Ishikawa (cell line): ENCODE data around the gene ARHGAP9.

Experiments
- CEBPB ChIP-seq: IDR thresholded peaks from 2 replicates; pipeline ENCODE4 v1.6.1; 2012
- CREB1 ChIP-seq: IDR thresholded peaks from 2 replicates; pipeline ENCODE4 v1.6.1; 2012; ENCODE audit warnings: low read depth
- EGR1 ChIP-seq: IDR thresholded peaks from 2 replicates; pipeline ENCODE4 v1.6.1; 2012
- EP300 ChIP-seq: IDR thresholded peaks from 2 replicates; pipeline ENCODE4 v1.6.1; 2012; ENCODE audit warnings: borderline replicate concordance
- FOXM1 ChIP-seq: IDR thresholded peaks from 2 replicates; pipeline ENCODE4 v1.6.1; 2012; ENCODE audit warnings: low read depth, borderline replicate concordance
- MAX ChIP-seq: IDR thresholded peaks from 2 replicates; pipeline ENCODE4 v1.6.1; 2012
- NFIC ChIP-seq: IDR thresholded peaks from 2 replicates; pipeline ENCODE4 v1.6.1; 2012
- RAD21 ChIP-seq: IDR thresholded peaks from 2 replicates; pipeline ENCODE4 v1.6.1; 2012; ENCODE audit warnings: low read depth
- REST ChIP-seq: IDR thresholded peaks from 2 replicates; pipeline ENCODE4 v1.6.1; 2012; ENCODE audit warnings: low read depth, mild to moderate bottlenecking
- TAF1 ChIP-seq: IDR thresholded peaks from 2 replicates; pipeline ENCODE4 v1.6.1; 2012; ENCODE audit warnings: low read depth, mild to moderate bottlenecking
- TCF12 ChIP-seq: IDR thresholded peaks from 2 replicates; pipeline ENCODE4 v1.6.1; 2012; ENCODE audit warnings: low read depth
- TEAD4 ChIP-seq: IDR thresholded peaks from 2 replicates; pipeline ENCODE4 v1.6.1; 2012
- USF1 ChIP-seq: IDR thresholded peaks from 2 replicates; pipeline ENCODE4 v1.6.1; 2012
- YY1 ChIP-seq: IDR thresholded peaks from 2 replicates; pipeline ENCODE4 v1.6.1; 2012; ENCODE audit warnings: low read depth
- ZBTB7A ChIP-seq: IDR thresholded peaks from 2 replicates; pipeline ENCODE4 v1.6.1; 2012; ENCODE audit warnings: low read depth

The ARHGAP9 gene

GRCh38 chr12:57472391-57472790 lies 7.3 kb downstream of the ARHGAP9 start:
- TF ChIP-seq NFIC (no peak), FOXM1 (no peak), MAX (no peak), YY1 (no peak), ZBTB7A (no peak), USF1 (no peak), EGR1 (no peak), TAF1 (no peak)

GRCh38 chr12:57471661-57472060 lies 8.0 kb downstream of the ARHGAP9 start:
- no peak for TF ChIP-seq NFIC

- no peak for TF ChIP-seq EGR1
- no peak for TF ChIP-seq NFIC
- no peak for TF ChIP-seq ZBTB7A
- no peak for TF ChIP-seq CEBPB
- TF ChIP-seq EP300 = no peak
- TF ChIP-seq FOXM1 = no peak
- no peak for TF ChIP-seq TCF12
- TF ChIP-seq TEAD4 = no peak
- no peak for TF ChIP-seq CREB1
These were observed 8.6 kb downstream of the ARHGAP9 start for GRCh38 chr12:57470970-57471656.

- TF ChIP-seq MAX (no peak), ZBTB7A (no peak), NFIC (no peak)
These were observed 9.2 kb downstream of the ARHGAP9 start for GRCh38 chr12:57470286-57470969.

- TF ChIP-seq TEAD4 (no peak), RAD21 (no peak), NFIC (no peak), CEBPB (no peak)
These were observed 10.1 kb downstream of the ARHGAP9 start for GRCh38 chr12:57469296-57470164.

GRCh38 chr12:57467915-57468314 lies 11.8 kb downstream of the ARHGAP9 start:
- TF ChIP-seq TCF12 (no peak), CEBPB (no peak), EGR1 (no peak)

- TF ChIP-seq NFIC = no peak
- TF ChIP-seq USF1 = no peak
- TF ChIP-seq TCF12 = no peak
- no peak for TF ChIP-seq EP300
- no peak for TF ChIP-seq EGR1
- TF ChIP-seq MAX = no peak
- TF ChIP-seq TEAD4 = no peak
- TF ChIP-seq YY1 = no peak
These were observed 12.3 kb downstream of the ARHGAP9 start for GRCh38 chr12:57467212-57467874.

GRCh38 chr12:57465747-57466505 lies 13.7 kb downstream of the ARHGAP9 start:
- TF ChIP-seq ZBTB7A = no peak
- no peak for TF ChIP-seq NFIC
- TF ChIP-seq EGR1 = no peak
- no peak for TF ChIP-seq RAD21

- TF ChIP-seq MAX = no peak
- no peak for TF ChIP-seq TAF1
- TF ChIP-seq ZBTB7A = no peak
- no peak for TF ChIP-seq EGR1
- no peak for TF ChIP-seq TEAD4
- TF ChIP-seq TCF12 = no peak
- TF ChIP-seq REST = no peak
- TF ChIP-seq YY1 = no peak
- TF ChIP-seq CEBPB = no peak
- no peak for TF ChIP-seq EP300
- no peak for TF ChIP-seq NFIC
- TF ChIP-seq CREB1 = no peak
- no peak for TF ChIP-seq USF1
- TF ChIP-seq RAD21 = no peak
- no peak for TF ChIP-seq FOXM1
These were observed 14.5 kb downstream of the ARHGAP9 start for GRCh38 chr12:57465030-57465746.
